Measurements from ENCODE around the gene PCBP1. TPM values are rescaled to one million over a fixed set of nuclear protein-coding genes. Genes with fewer than 3 reads are reported as not detected.

The PCBP1 gene
- total and polyA plus RNA-seq, 9 of the 15 experiments (the other 6 are each of a cell fraction or from before 2014, with no cell fraction given), result 19.2 to 407 (median 78.1) TPM

GRCh38 chr2:70086278-70086837 lies 919 bp upstream of the PCBP1 start (continued):
- TF ChIP-seq ZNF316 (IDR thresholded peaks at IDR 0.05) (peak; percentile 25; the same call in 1 of the 2 replicates), ARID3A (IDR thresholded peaks at IDR 0.05; ENCODE audit: borderline replicate concordance, low read depth, low read length) (no peak), KAT7 (CRISPR knock-in tag; IDR thresholded peaks at IDR 0.05; ENCODE audit: borderline replicate concordance) (peak; percentile 50; the same call in 1 of the 2 replicates), MCM7 (IDR thresholded peaks at IDR 0.05) (no peak), XRCC5 (IDR thresholded peaks at IDR 0.05; ENCODE audit: low read depth, low read length) (no peak), POLR2AphosphoS5 (IDR thresholded peaks at IDR 0.05; ENCODE audit: control insufficient read depth, insufficient read depth, low read depth, low read length) (peak; percentile 9; the same call in 1 of the 2 replicates), ZNF311 (CRISPR knock-in tag; IDR thresholded peaks at IDR 0.05) (no peak; the same call in none of the 2 replicates), STAT6 (CRISPR knock-in tag; IDR thresholded peaks at IDR 0.05) (peak; percentile 86; the same call in 1 of the 2 replicates), ZNF77 (CRISPR knock-in tag; IDR thresholded peaks at IDR 0.05) (no peak), ZNF696 (CRISPR knock-in tag; conservative IDR thresholded peaks at IDR 0.05) (no peak), FOXM1 (IDR thresholded peaks at IDR 0.05; ENCODE audit: low read depth) (no peak), FOXM1 (CRISPR knock-in tag; IDR thresholded peaks at IDR 0.05; ENCODE audit: low read depth) (no peak)
- TF ChIP-seq, protein P1, sequence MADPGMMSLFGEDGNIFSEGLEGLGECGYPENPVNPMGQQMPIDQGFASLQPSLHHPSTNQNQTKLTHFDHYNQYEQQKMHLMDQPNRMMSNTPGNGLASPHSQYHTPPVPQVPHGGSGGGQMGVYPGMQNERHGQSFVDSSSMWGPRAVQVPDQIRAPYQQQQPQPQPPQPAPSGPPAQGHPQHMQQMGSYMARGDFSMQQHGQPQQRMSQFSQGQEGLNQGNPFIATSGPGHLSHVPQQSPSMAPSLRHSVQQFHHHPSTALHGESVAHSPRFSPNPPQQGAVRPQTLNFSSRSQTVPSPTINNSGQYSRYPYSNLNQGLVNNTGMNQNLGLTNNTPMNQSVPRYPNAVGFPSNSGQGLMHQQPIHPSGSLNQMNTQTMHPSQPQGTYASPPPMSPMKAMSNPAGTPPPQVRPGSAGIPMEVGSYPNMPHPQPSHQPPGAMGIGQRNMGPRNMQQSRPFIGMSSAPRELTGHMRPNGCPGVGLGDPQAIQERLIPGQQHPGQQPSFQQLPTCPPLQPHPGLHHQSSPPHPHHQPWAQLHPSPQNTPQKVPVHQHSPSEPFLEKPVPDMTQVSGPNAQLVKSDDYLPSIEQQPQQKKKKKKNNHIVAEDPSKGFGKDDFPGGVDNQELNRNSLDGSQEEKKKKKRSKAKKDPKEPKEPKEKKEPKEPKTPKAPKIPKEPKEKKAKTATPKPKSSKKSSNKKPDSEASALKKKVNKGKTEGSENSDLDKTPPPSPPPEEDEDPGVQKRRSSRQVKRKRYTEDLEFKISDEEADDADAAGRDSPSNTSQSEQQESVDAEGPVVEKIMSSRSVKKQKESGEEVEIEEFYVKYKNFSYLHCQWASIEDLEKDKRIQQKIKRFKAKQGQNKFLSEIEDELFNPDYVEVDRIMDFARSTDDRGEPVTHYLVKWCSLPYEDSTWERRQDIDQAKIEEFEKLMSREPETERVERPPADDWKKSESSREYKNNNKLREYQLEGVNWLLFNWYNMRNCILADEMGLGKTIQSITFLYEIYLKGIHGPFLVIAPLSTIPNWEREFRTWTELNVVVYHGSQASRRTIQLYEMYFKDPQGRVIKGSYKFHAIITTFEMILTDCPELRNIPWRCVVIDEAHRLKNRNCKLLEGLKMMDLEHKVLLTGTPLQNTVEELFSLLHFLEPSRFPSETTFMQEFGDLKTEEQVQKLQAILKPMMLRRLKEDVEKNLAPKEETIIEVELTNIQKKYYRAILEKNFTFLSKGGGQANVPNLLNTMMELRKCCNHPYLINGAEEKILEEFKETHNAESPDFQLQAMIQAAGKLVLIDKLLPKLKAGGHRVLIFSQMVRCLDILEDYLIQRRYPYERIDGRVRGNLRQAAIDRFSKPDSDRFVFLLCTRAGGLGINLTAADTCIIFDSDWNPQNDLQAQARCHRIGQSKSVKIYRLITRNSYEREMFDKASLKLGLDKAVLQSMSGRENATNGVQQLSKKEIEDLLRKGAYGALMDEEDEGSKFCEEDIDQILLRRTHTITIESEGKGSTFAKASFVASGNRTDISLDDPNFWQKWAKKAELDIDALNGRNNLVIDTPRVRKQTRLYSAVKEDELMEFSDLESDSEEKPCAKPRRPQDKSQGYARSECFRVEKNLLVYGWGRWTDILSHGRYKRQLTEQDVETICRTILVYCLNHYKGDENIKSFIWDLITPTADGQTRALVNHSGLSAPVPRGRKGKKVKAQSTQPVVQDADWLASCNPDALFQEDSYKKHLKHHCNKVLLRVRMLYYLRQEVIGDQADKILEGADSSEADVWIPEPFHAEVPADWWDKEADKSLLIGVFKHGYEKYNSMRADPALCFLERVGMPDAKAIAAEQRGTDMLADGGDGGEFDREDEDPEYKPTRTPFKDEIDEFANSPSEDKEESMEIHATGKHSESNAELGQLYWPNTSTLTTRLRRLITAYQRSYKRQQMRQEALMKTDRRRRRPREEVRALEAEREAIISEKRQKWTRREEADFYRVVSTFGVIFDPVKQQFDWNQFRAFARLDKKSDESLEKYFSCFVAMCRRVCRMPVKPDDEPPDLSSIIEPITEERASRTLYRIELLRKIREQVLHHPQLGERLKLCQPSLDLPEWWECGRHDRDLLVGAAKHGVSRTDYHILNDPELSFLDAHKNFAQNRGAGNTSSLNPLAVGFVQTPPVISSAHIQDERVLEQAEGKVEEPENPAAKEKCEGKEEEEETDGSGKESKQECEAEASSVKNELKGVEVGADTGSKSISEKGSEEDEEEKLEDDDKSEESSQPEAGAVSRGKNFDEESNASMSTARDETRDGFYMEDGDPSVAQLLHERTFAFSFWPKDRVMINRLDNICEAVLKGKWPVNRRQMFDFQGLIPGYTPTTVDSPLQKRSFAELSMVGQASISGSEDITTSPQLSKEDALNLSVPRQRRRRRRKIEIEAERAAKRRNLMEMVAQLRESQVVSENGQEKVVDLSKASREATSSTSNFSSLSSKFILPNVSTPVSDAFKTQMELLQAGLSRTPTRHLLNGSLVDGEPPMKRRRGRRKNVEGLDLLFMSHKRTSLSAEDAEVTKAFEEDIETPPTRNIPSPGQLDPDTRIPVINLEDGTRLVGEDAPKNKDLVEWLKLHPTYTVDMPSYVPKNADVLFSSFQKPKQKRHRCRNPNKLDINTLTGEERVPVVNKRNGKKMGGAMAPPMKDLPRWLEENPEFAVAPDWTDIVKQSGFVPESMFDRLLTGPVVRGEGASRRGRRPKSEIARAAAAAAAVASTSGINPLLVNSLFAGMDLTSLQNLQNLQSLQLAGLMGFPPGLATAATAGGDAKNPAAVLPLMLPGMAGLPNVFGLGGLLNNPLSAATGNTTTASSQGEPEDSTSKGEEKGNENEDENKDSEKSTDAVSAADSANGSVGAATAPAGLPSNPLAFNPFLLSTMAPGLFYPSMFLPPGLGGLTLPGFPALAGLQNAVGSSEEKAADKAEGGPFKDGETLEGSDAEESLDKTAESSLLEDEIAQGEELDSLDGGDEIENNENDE (IDR thresholded peaks at IDR 0.05; ENCODE audit: low read depth, low read length), result no peak

Measured in K562 (cell line).